K562 (cell line): Measurements from ENCODE around the gene TRIO. TPM values are rescaled to one million over a fixed set of nuclear protein-coding genes. Genes with fewer than 3 reads are reported as not detected.

Experiments used
- ATAC-seq: fragments of 200-7000 bp; cut with Tn5 transposase; 3 replicates; pipeline ENCODE4 v1.9.1; 2020; ENCODE audit warnings: moderate library complexity
- BruUV-seq: library from RNA; stranded (reverse); fragments of 400-500 nt; replicated peaks from 2 replicates; lab custom pipeline; 2021; lab: Mats Ljungman, UMichigan
- CTCF ChIA-PET: fragments of 300-600 bp; formaldehyde crosslinking; extraction: SDS; loops from one replicate; lab custom pipeline; 2021; ENCODE audit warnings: low intra/inter-chr PET ratio; lab: Yijun Ruan, JAX
- POLR2A ChIA-PET: fragments of 300-600, 350-650 bp; sonication (Branson Sonifier 250); formaldehyde crosslinking; extraction: SDS; loops from one replicate; lab custom pipeline; 2021; ENCODE audit warnings: antibody characterized with exemption, inconsistent platforms; lab: Yijun Ruan, JAX
- DNase-seq, 4 experiments: peaks; one replicate each; pipeline versions ENCODE4 v3.0.0 to v3.0.0-alpha.2; 2011 to 2018; ENCODE audit warnings: low spot score in 3 of 4, mixed read lengths in 3 of 4; ENCODE audit errors: extremely low read depth in 1 of 4
- FAIRE-seq: peaks from 2 replicates; lab custom pipeline; 2011; peaks lifted over from hg19 to GRCh38; lab: Jason Lieb, UNC
- H2AFZ ChIP-seq: 2 replicates; pipeline ENCODE4 v1.6.0; 2011; ENCODE audit warnings: low read depth, low read length, control low read depth, inconsistent platforms
- H3K27ac ChIP-seq: fragments of 200-600 bp; 3 replicates; pipeline ENCODE4 v1.8.0; 2011; ENCODE audit warnings: low read depth, mild to moderate bottlenecking, control low read depth, inconsistent platforms, low read length, moderate library complexity, mixed read lengths; ENCODE audit errors: extremely low read depth
- H3K27me3 ChIP-seq, 2 experiments: fragments of 300-600 bp in 1 of 2; 2 replicates in 1 of 2; 3 replicates in 1 of 2; pipeline versions ENCODE4 v1.6.0 to v1.8.0; 2011; ENCODE audit warnings: inconsistent platforms in 2 of 2, low read length in 2 of 2, mild to moderate bottlenecking in 1 of 2, mixed read lengths in 1 of 2, moderate library complexity in 1 of 2; ENCODE audit not compliant: control insufficient read depth in 2 of 2, insufficient read depth in 2 of 2
- H3K36me3 ChIP-seq: fragments of 300-600 bp; 3 replicates; pipeline ENCODE4 v1.8.0; 2011; ENCODE audit warnings: mild to moderate bottlenecking, low read length, inconsistent platforms; ENCODE audit not compliant: control insufficient read depth, insufficient read depth
- H3K4me1 ChIP-seq, 2 experiments: fragments of 200-600 bp in 1 of 2; replicated peaks in 1 of 2; 2 replicates in 1 of 2; 3 replicates in 1 of 2; pipeline versions ENCODE4 v1.5.1 to v1.8.0; 2011; ENCODE audit warnings: inconsistent platforms in 2 of 2, low read length in 2 of 2, mild to moderate bottlenecking in 1 of 2, mixed read lengths in 1 of 2, moderate library complexity in 1 of 2; ENCODE audit not compliant: control insufficient read depth in 2 of 2, insufficient read depth in 2 of 2
- H3K4me2 ChIP-seq: 2 replicates; pipeline ENCODE4 v1.6.1; 2011; ENCODE audit warnings: low read length, control low read depth, inconsistent platforms, mixed read lengths; ENCODE audit not compliant: insufficient read depth
- H3K4me3 ChIP-seq: fragments of 200-600 bp; sonication (generic), shearing (Covaris generic); 2 replicates; pipeline ENCODE4 v1.5.1; 2016; ENCODE audit warnings: control low read depth, inconsistent platforms
- H3K79me2 ChIP-seq: fragments of 200-600 bp; 3 replicates; pipeline ENCODE4 v1.8.0; 2011; ENCODE audit warnings: low read length, inconsistent platforms; ENCODE audit not compliant: control insufficient read depth, insufficient read depth
- H3K9ac ChIP-seq, 2 experiments: 2 replicates each; pipeline versions ENCODE4 v1.6.0 to v1.6.1; 2011; ENCODE audit warnings: low read depth in 2 of 2, low read length in 2 of 2, control low read depth in 1 of 2, inconsistent platforms in 1 of 2, mild to moderate bottlenecking in 1 of 2, mixed read lengths in 1 of 2; ENCODE audit not compliant: insufficient read depth in 1 of 2
- H3K9me1 ChIP-seq: one replicate; pipeline ENCODE4 v1.6.0; 2011; ENCODE audit warnings: inconsistent platforms, mild to moderate bottlenecking, low read length, moderate library complexity; ENCODE audit not compliant: control insufficient read depth, insufficient read depth
- H3K9me3 ChIP-seq: replicated peaks from 2 replicates; pipeline ENCODE4 v1.5.1; 2011; ENCODE audit warnings: low read depth, low read length, inconsistent platforms; ENCODE audit not compliant: control insufficient read depth, insufficient read depth
- H4K20me1 ChIP-seq: replicated peaks from 2 replicates; pipeline ENCODE4 v1.6.1; 2011; ENCODE audit warnings: low read length, inconsistent platforms, mixed read lengths; ENCODE audit not compliant: control insufficient read depth, insufficient read depth
- HDAC3 ChIP-seq: fragments of 450-650 bp; IDR thresholded peaks from 2 replicates; pipeline ENCODE4 v1.6.1; 2018; ENCODE audit warnings: borderline replicate concordance, mild to moderate bottlenecking, moderate library complexity; ENCODE audit not compliant: partially characterized antibody
- NFATC3 ChIP-seq: fragments of 450-650 bp; IDR thresholded peaks from 2 replicates; pipeline ENCODE4 v1.6.1; 2017; ENCODE audit warnings: mild to moderate bottlenecking
- NFE2L1 ChIP-seq: fragments of 450-650 bp; IDR thresholded peaks from 2 replicates; pipeline ENCODE4 v1.6.1; 2016; ENCODE audit warnings: missing genetic modification characterization, low read depth, mild to moderate bottlenecking, missing compliant biosample characterization, moderate library complexity, borderline replicate concordance
- PKNOX1 ChIP-seq: fragments of 450-650 bp; IDR thresholded peaks from 2 replicates; pipeline ENCODE4 v1.6.1; 2016
- TBL1XR1 ChIP-seq, 2 experiments: IDR thresholded peaks; 2 replicates each; pipeline ENCODE4 v1.6.1; 2012; ENCODE audit warnings: improper control_type of control experiment in 2 of 2, low read length in 2 of 2, mild to moderate bottlenecking in 1 of 2
- TCF7L2 ChIP-seq: fragments of 150-350 bp; IDR thresholded peaks from 2 replicates; pipeline ENCODE4 v1.6.1; 2016; ENCODE audit warnings: low read depth, mild to moderate bottlenecking, low read length, moderate library complexity
- UBTF ChIP-seq, 2 experiments: IDR thresholded peaks; 2 replicates each; pipeline ENCODE4 v1.6.1; 2012; ENCODE audit warnings: improper control_type of control experiment in 2 of 2, low read depth in 2 of 2, low read length in 2 of 2, borderline replicate concordance in 1 of 2
- ZBED1 ChIP-seq: IDR thresholded peaks from 2 replicates; pipeline ENCODE4 v1.6.1; 2014
- ZBTB17 ChIP-seq: fragments of 450-650 bp; formaldehyde crosslinking; IDR thresholded peaks from 2 replicates; pipeline ENCODE4 v1.4.0; 2020; ENCODE audit warnings: mild to moderate bottlenecking
- ZNF174 ChIP-seq: fragments of 250-450 bp; sonication (Bioruptor Pico); IDR thresholded peaks from 2 replicates; pipeline ENCODE4 v1.4.0; 2020; ENCODE audit warnings: mild to moderate bottlenecking
- ZNF274 ChIP-seq: IDR thresholded peaks from 2 replicates; pipeline ENCODE4 v1.6.1; 2011; ENCODE audit warnings: low read depth, mild to moderate bottlenecking, low read length, moderate library complexity, borderline replicate concordance
- ZNF518B ChIP-seq: fragments of 250-450 bp; sonication (Bioruptor Pico); IDR thresholded peaks from 2 replicates; pipeline ENCODE4 v1.5.0; 2021; ENCODE audit warnings: mild to moderate bottlenecking, moderate library complexity
- WGBS: fragments of 100-300 bp; shearing (Covaris generic); methylation state at CpG from one replicate; pipeline ENCODE4 v1.1.6; 2016; ENCODE audit warnings: low coverage, mixed read lengths; ENCODE audit not compliant: insufficient coverage; ENCODE audit errors: missing lambda C conversion rate; 5-methylcytosine and 5-hydroxymethylcytosine counted together
- in situ Hi-C: fragments of 300-500 bp; cut with MboI; formaldehyde crosslinking; loops from 4 replicates; pipeline ENCODE4 v1.15.0; 2018; ENCODE audit warnings: inconsistent platforms, mixed read lengths
- intact Hi-C: fragments of 100-400 bp; cut with micrococcal nuclease; formaldehyde crosslinking; loops from 2 replicates; pipeline ENCODE4 v1.14.2; 2022
- polyA plus RNA-seq, 8 experiments: library from polyadenylated mRNA; depleted of rRNA in 4 of 8; stranded (reverse) in 5 of 8; unstranded in 3 of 8; fragments of >200 nt; fragmentation: Nextera tagmentation in 2 of 8; fragmentation: Illumina TruSeq in 1 of 8; extraction: Ambion mirVana in 2 of 8; extraction: Trizol in 1 of 8; gene quantifications; 2 replicates each; pipeline versions ENCODE4 v1.2.1 to v1.2.3, GENCODE V29; 2011 to 2014; ENCODE audit warnings: inconsistent platforms in 1 of 8, missing spikeins in 1 of 8
- total RNA-seq, 7 experiments: library from RNA; depleted of rRNA in 6 of 7; stranded (reverse); fragments of >200 nt in 6 of 7; fragmentation: Illumina TruSeq in 2 of 7; extraction: Trizol in 2 of 7; gene quantifications; 2 replicates each; pipeline versions ENCODE4 v1.2.1 to v1.2.3, GENCODE V29; 2011 to 2021; ENCODE audit warnings: low replicate concordance in 1 of 7

The TRIO gene
- total and polyA plus RNA-seq, 9 of the 15 experiments (the other 6 are each of a cell fraction or from before 2014, with no cell fraction given) = 0.24 to 5.0 (median 1.1) TPM

GRCh38 chr5:14158890-14159666, 15.9 kb downstream of the TRIO start:
- no peak overlapping the region for H3K9ac ChIP-seq
- ChIA-PET CTCF (interaction anchor here (0.6 kb wide), 1 partner anchor 192 kb away, joined by 3 read pairs; no protein-coding TSS in a partner anchor), POLR2A (no interaction called here)
- no peak overlapping the region for H3K4me2 ChIP-seq
- in situ Hi-C loops (no loop called here), intact Hi-C loops (no loop called here)
- ATAC-seq (no peak), FAIRE-seq (no peak), DNase-seq (no peak)
- H2AFZ ChIP-seq = no peak overlapping the region
- H3K4me3 ChIP-seq = no peak overlapping the region
- no peaks in the 10 kb centered on the region for H3K79me2 ChIP-seq
- no peaks in the 10 kb centered on the region for H3K9me3 ChIP-seq
- 2% methylated on average over 11 of the region's 11 CpGs for WGBS
- no peaks in the 10 kb centered on the region for H4K20me1 ChIP-seq
- no peak overlapping the region for H3K27ac ChIP-seq
- BruUV-seq = no TSS peak
- no peaks in the 10 kb centered on the region; a peak in 1 of 5 replicates for H3K4me1 ChIP-seq
- peaks cover 3 to 18% of the 10 kb centered on the region in 2 experiments; a peak in 4 of 5 replicates for H3K27me3 ChIP-seq
- H3K9me1 ChIP-seq = no peaks in the 10 kb centered on the region
- H3K36me3 ChIP-seq = no peaks in the 10 kb centered on the region
- TF ChIP-seq ZNF274 (no peak), TCF7L2 (no peak), PKNOX1 (no peak), TBL1XR1 (IDR thresholded peaks at IDR 0.05; ENCODE audit: low read length in 2 of 2) (no peak), ZBTB17 (CRISPR knock-in tag) (no peak), ZNF174 (no peak), ZNF518B (CRISPR knock-in tag) (no peak), NFATC3 (no peak), ZBED1 (no peak), UBTF (IDR thresholded peaks at IDR 0.05; ENCODE audit: borderline replicate concordance in 1 of 2, low read depth in 2 of 2, low read length in 2 of 2) (no peak), HDAC3 (no peak), NFE2L1 (no peak)
